UCSD-AML1 (cell line): ENCODE data around the gene WNT7B.
A peak's percentile ranks its signal among the peaks of the same experiment; 100 is the strongest.

Source experiments
- DNase-seq: peaks from one replicate; lab custom pipeline; 2025; ENCODE audit not compliant: unreplicated experiment; lab: John Stamatoyannopoulos, UW

The WNT7B gene

DNA sequence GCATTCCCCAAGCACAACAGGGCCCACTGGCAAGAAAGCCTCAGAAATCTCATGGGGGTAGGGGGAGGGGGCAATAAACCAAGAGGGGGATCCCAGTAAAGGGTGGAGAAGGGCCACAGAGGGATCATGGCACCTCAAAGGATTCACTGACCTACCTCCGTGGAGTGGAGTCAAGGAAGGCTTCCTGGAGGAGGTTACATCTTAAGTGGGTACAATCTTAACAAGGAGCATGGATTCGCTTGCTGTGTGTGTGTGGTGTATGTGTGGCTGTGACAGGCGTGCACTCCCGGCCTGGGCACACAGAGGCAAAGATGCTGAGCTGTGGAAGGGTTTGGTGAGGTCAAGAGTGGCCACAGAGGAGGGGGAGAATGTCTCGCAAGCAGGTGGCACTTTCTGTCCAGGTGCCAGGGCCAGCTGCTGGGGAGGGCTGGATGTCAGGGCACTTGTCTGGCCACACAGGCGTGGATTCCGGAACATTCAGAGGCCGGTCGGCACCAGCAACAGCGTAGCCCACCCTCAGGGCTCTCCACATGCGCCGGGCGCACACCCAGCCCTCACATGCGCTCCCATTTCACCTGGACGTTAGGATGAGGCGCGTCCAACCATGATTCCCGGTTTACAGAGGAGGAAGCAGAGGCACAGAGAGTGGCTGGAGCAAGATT lies 43.3 kb downstream of the WNT7B start:
- no peak for DNase-seq

DNA sequence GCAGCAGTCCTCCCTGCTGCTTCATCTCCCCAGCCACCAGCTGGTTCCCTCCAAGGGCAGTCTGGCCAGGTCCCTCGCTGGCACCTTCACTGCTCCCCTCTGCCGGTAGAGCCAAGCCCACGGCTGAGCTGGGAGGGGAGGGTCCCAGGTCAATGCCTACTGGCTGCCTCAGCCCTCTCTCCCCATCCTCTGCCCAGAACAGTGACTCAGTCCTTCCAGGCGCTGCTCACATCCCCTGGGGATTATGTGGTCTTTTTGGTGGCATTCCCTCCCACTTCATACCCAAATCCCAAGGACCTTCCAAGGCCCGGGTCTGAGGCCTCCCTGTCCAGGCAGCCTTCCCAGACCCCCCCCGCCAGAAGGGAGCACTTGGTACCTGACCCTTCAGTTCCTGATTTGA lies 44.9 kb downstream of the WNT7B start:
- no peak for DNase-seq

DNA sequence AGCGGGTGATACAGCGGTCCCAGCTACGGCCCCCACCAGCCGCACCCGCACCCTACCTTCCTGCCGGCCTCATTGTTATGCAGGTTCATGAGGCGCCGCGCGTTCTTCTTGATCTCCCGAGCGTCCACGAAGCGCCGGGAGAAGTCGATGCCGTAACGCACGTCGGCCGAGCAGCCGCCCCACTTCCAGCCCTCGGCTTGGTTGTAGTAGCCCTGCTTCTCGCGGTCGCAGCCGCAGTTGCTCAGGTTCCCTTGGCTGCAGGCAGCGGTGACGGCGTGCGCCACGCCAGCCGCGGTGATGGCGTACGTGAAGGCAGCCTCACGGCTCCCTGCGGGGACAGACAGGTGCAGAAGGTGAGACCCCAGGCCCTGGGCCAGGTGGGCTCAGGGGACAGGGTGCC lies 45.9 kb downstream of the WNT7B start:
- no peak for DNase-seq

DNA sequence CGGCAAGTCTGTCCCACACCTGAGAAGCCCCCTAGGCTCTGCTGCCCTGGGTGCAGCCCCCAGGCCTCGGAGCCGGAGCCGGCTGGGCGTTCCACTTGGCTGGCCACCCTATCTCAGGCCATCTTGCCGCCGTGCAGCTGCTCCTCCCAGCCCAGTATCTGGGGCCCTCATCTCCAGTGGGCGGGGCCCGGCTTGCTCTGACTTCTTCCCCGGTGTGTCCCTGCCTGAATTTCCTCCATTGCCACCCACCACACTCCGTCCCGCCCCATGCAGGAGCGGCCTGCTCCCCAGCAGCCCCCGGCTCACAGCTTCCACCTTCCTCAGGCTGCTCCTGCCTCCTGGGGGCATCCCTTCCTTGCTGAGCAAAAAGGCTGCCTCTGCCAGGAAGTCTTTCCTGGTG lies 46.6 kb downstream of the WNT7B start:
- DNase-seq, result no peak

DNA sequence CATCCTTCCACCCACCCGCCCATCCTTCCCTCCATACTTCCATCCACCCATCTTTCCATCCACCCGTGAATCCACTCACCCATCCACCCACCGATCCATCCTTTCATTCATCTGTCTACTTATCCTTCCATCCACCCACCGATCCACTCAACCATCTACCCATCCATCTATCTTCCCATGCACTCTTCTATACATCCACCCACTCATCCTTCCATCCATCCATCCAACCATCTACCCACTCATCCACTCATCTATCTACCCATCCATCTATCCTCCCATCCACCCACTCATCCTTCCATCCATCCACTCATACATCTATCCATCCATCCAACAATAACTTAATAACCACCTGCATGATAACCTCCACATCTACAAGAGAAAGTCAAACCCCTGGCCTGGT lies 47.3 kb downstream of the WNT7B start:
- DNase-seq, result no peak

DNA sequence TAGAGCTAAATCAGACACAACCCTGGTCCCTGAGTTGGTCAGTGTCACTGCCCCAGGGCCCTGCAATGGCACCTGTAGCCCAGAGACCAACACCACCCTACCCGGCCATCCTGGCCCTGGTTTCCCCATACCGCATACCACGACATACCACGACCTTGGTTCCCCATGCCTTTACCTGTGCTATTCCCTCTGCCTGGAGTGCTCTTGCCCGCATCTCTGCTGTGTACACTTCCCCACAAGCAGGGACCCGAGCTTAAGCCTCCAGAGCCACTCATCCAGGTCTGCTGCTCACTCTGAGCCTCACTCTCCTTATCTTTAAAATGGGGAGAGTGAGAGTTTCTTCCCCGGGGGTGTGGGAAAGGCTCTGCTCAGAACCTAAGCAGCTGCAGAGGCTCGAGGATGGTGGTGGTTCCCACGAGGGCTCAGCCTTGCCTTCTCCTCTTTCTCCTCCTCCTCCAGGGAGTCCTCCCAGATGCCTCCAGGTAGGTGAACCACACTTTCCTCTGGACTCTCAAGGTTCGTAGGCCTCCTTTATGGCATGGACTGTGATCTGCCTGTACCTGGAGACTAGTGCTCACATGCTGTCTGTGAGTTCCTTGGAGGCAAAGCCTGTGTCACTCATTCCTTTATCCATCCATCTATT lies 48.1 kb downstream of the WNT7B start:
- DNase-seq, result no peak

DNA sequence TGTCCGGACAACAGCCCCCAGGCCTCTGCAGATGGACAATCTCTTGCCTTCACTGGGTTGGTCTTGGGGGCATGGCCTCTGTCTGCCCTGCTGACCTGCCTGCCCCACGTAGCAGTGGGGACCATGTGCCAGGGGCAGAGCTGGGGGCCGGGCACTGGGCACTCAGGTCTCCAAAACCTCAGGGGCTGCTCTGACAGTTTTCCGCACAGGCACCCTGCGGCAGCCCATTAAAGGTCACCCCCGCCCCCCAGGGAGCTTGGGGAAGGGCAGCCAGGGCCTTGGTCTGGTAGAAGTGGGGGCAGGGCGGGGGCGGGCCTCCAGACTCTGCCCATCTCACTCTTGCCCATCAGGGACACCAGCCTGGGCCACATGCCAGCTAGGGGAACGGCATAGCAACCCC lies 49.9 kb downstream of the WNT7B start:
- no peak for DNase-seq

DNA sequence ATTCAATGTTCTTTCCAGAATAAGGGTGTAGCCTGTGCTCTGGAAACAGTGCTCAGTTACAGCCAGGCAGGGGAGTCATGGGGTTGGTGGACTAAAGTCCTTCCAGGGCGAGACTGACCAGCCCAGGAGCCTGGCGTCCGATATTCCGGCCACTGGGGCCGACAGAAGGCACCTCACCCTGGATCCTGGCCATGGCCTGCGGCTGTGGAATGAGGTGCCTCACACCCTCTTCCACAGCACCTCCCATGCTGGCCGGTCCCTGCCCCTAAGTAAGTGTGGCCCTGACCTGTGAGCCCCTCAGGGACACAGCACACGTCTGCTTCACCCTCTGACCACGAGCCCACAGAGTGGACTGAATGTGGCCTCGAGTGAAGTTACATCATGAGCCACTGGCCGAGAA lies 50.5 kb downstream of the WNT7B start:
- DNase-seq, result no peak

DNA sequence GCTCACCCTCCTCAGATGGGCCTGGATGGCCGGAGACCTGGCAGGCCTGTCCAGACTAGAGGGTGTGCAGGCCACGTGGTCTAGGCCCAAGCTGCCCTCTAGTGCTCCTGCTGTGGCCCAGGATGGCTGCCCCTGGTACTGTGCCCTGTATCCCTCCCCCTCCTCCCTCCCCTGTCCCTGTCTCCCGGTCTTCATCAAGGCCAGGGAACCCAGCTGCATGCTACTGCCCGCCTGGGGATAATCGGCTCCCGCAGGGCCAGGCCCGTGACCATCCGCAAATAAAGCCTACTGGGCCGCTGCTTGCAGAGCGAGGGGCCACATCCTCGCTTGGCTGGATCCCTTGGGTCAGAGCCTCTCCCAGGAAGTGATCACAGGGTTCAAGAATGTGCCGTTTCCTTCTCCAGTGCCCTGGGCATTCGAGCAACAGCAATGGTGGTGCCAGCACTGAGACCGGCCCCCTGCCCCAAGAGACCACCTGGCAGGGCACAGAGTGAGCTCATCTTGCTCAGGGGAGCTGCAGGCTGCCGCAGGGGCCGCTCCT lies 51.1 kb downstream of the WNT7B start:
- DNase-seq, result no peak

DNA sequence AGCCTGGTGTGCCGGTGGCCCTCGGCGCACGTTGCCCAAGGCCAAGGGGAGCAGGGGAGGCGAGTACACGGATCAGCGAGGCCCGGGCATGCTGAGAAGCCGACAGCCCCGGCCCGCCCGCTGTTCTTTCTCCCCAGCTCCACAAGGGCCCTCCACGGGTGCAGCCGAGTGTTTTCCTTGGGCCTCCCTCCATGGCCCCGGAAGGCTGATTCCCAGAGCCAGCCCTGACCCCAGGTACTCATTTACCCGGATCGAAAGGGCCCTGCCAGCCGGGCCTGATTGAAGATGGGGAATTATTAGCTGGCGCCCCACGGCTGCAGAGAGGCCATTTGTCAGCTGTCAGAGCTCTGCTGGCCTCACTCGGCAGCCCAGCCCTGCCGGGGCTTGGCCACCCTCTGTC lies 53.1 kb downstream of the WNT7B start:
- DNase-seq, result no peak

DNA sequence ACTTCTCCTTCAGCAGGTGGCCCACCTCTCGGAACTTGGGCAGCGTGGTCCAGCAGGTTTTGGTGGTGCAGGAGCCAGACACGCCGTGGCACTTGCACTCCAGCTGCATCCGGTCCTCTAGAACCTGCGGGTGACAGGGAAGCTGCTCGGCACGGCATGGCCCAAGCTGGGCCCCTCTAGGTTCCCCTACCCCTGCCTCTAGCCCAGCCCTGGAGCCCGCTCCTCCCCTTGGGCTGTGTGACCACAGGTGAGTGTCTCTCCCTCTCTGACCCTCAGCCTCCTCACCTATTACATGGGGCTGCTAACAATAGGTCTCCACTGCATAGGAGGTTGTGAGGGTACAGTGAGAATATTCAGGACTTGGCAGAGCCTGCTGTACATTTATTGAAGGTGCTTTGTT lies 53.8 kb downstream of the WNT7B start:
- DNase-seq, result no peak

DNA sequence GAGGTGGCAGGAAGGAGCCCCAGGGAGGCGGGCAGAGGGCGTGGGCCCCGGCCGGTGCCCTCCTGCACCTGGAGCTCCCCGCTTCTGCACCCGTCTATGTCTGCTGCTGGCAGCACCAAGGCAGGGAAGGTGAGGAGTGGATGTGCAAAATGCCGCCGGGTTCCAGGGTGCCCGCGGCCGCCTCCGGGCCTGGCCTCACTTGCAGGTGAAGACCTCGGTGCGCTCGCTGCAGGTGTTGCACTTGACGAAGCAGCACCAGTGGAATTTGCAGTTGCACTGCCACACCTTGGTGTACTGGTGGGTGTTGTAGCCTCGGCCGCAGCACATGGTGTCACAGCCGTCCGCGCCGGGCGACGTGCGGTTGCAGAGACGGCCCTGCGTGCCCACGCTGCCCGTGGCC lies 54.3 kb downstream of the WNT7B start:
- DNase-seq, result no peak

DNA sequence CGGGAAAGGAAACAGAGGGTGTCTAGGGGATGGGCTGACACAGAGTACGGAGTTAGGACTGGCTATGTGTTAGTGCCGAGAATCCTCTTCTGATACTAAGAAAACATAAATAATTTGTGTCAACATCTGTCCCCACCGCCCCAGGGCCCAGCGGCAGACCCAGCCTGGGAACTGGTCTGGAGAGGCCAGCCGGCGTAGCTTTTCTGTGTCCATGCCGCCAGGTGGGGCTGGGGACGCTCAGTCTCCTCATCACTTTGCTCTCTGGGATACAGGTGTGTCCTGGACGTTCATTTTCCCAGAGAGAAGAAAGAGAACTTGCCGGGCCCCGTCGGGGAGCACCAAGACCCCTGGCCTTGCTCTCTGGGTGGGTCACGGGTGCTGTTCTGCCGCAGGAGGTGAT lies 54.7 kb downstream of the WNT7B start:
- DNase-seq, result no peak

DNA sequence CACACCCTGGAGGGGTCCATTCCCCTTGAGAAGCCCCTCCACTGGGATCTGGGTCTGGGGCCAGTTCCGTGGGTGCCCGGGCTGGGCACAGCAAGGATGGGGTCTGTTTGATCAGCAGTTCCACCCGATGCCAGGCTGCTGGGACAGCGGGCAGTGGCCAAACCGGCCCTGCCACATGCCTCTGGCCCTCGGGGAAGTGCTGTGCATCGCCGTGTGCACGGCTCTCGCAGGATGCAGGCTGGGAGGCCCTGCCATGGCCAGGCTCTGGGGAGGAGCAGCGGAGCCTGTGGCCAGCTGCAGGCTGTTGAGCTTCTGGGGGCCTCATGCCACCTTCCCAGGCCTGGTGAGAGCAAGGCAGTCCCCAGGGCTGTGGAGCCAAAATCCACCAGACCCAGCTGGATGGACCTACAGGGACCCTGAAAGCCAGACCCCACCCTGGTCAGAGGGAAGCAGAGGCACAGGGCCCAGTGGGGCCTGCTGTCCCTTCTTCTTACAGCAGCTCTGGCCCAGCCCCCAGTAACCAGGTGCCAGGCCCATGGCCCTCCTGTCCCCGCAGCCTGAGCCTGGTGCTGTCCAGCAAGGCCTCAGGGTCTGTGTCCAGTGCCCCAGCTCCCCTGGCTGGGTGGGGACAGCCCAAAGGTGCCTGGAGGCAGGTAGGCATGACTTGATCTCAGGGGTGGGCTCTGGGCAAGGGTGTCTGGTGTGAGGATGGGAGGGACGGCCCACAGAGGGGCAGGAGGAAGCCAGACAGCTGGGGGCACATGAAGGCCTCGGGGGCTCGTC lies 57.3 kb downstream of the WNT7B start:
- no peak for DNase-seq

DNA sequence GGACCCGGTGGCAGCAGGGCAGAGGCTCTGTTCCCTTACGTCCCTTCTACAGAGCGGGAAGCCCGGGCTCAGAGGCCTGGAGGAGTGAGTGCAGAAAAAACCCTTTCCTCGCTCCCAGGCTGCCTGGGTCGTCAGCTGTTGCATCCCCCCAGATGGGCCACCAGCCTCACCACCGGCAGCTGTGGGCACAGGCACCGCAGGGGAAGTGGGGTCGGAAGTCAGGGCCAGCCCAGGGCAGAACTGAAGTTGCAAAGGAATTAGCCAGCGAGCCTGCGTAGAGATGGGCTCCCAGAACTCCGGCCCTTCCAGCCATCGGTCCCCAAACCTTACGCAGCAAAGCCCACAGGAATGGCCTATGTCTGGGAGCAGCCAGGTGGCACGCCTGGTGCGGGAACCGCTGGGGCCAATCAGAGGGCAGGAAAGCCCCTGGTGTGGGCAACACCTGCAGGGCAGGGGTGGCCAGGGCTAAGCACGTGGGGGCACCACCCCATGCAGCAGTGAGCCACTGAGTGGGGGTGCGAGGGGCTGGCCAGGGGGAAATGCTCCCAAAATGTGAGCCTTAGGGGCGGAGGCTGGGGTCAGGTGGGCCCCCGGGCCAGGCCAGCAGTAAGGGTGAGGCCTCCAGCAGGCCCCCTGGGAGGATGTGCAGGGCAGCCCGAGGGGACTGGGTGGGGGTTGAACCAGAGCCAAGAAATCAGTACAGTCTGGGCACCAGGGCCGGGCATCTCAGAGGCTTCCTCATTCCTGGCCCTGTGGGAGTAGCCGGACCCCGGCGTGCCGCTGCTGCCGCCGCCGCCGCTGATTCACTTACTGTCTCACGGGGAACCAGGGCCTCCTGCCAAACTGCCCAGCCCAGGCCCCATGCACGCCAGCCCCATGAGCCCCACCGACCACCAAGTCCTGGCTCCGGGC lies 58.2 kb downstream of the WNT7B start:
- DNase-seq, result peak; percentile 58

DNA sequence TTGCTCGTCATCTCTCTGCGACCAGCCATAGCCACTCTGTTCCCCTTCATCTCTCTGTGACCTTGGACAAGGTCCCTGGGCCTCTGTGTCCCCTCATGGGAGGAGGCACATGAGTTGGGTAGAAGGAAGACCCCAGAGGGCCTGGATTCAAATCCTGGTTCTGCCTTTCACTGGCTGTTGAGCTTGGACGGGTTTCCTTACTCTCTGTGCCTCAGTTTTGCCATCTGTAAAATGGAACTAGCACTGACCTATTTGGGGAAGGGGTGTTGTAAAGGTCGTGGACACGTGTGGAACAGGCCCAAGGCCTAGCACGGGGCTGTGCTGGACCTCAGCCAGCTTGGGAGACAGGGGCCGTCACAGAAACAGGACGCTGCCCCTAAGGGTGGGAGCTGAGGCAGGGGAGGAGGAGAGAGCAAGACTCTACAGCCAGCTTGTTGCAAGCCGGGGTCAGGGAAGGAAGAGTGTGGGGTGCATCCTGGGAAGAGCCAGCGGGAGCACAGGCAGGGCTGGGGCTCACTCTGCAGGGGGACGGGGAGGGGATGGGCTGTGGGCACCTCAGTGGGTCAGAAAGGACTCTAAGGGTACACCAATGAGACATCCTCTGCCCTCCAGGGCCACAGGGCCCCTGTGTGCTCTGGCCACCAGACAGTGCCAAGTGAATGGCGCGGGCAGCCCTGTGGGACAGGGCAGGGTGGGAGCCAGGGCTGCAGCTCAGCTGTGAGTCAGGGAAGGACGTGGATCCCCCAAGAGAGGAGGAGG lies 59.1 kb downstream of the WNT7B start:
- no peak for DNase-seq

DNA sequence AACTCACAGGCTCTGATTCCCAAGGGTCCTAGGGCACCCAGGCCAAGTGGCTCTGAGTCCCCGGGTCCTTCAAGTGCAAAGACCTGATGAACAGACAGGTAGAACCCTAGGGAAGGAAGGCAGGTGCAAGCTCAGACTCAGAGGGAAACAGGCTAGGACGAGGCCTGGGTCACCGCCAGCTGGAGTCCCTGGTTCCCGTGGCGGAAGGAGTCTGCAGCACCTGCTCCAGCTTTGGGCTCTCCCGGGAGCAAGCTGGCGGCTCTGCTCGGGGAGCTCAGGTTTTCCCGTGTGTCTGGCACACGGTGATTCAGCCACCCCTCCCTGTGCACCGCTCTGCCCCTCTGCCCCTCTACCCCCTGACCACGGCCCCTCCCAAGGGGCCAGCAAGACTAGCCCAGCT lies 59.8 kb downstream of the WNT7B start:
- DNase-seq, result no peak

DNA sequence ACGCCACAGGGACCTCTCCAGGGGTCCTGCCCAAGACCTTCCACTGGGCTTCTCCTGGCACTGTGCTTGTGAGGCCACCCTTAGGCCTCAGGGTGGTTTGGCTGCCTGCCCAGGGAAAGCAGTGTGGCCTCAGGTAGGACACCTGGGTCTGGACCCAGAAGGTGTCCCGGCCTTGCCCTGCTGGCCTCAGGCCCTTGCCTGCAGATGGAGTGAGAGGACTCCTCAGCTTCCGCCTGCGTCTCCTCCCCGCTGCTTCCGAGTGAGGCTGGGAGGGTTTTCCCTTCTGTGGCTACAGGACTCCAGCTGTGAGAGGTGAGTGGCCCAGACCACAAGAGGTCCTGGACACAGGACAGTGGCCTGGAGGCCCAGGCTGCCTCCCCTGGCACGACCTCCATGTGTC lies 60.4 kb downstream of the WNT7B start:
- no peak for DNase-seq

DNA sequence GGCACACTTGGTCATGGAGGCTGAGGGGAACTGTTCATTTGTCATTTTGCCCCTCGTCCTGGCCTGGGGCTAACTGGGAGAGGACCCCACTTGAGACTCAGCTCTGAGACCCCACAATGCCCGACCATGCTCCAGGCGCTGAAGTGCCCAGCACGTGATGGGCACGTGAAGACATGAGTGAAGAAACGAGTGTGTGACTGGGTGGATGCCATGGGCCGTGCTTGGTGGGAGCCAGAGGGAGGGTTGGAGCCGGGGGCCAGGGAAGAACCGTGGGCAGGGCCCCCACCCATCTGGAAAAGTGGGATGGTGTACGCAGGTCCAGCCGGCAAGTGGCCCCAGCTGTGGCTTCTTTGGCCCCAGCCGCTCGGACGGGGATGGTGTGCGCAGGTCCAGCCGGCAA lies 61.1 kb downstream of the WNT7B start:
- no peak for DNase-seq

DNA sequence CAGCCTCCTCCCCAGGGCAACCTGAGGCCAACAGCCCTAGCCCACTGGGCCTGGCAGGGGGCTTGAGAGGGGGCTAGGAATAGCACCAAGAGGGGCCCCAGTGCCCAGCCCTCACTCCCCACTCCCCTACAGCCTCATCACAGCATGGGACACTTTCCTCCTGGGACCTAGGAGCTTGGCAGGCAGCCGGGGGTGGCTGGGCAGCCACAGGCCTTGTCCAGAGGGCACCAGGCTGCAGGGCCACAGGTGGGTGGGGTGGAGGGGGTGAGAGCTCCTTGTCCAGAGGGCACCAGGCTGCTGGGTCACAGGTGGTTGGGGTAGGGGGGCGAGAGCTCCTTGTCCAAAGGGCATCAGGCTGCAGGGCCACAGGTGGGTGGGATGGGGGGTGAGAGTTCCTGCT lies 61.8 kb downstream of the WNT7B start:
- DNase-seq, result no peak
